HG03558 (cell line): ENCODE measurements around the gene SLN.

Source experiments
- ATAC-seq: cut with Tn5 transposase; IDR thresholded peaks from one replicate; pipeline ENCODE4 v1.9.1; 2021; ENCODE audit warnings: moderate number of reproducible peaks; ENCODE audit not compliant: unreplicated experiment; ENCODE audit errors: extremely low read depth

SLN gene

GRCh38 chr11:107720303-107720774 lies 8.5 kb upstream of the SLN start:
- no peak for ATAC-seq

GRCh38 chr11:107719557-107720302 lies 7.9 kb upstream of the SLN start:
- ATAC-seq = no peak

- ATAC-seq = no peak
These were observed 7.2 kb upstream of the SLN start for GRCh38 chr11:107719073-107719472.

GRCh38 chr11:107716884-107717532 lies 5.2 kb upstream of the SLN start:
- ATAC-seq = no peak

- ATAC-seq = no peak
These were observed 1.2 kb upstream of the SLN start for GRCh38 chr11:107713009-107713408.

GRCh38 chr11:107710301-107710700 lies 1.6 kb downstream of the SLN start:
- ATAC-seq = no peak

GRCh38 chr11:107708792-107709191 lies 3.1 kb downstream of the SLN start:
- no peak for ATAC-seq

- ATAC-seq = no peak
These were observed 4.0 kb downstream of the SLN start for GRCh38 chr11:107707807-107708206.

- ATAC-seq = no peak
These were observed 4.6 kb downstream of the SLN start for GRCh38 chr11:107707215-107707671.

GRCh38 chr11:107706531-107706930 lies 5.3 kb downstream of the SLN start:
- no peak for ATAC-seq

- ATAC-seq = no peak
These were observed 6.8 kb downstream of the SLN start for GRCh38 chr11:107705027-107705426.

GRCh38 chr11:107704451-107704850 lies 7.4 kb downstream of the SLN start:
- ATAC-seq = no peak

- ATAC-seq = no peak
These were observed 9.1 kb downstream of the SLN start for GRCh38 chr11:107702723-107703122.

- ATAC-seq = no peak
These were observed 9.7 kb downstream of the SLN start for GRCh38 chr11:107702109-107702660.

GRCh38 chr11:107699371-107700285 lies 12.2 kb downstream of the SLN start:
- no peak for ATAC-seq

GRCh38 chr11:107697291-107697690 lies 14.6 kb downstream of the SLN start:
- ATAC-seq = no peak

GRCh38 chr11:107696140-107696539 lies 15.7 kb downstream of the SLN start:
- ATAC-seq = no peak

- no peak for ATAC-seq
These were observed 16.4 kb downstream of the SLN start for GRCh38 chr11:107695446-107695845.

- no peak for ATAC-seq
These were observed 20.7 kb downstream of the SLN start for GRCh38 chr11:107691000-107691750.
